Hepatic stellate cell (primary cell): ENCODE measurements around the gene CDCA8.
"Not testable (repeated sequence)": the region's sequence is repeated elsewhere in the genome, so short reads cannot be mapped to it uniquely, and the experiment has no call there.

Source experiments
- DNase-seq: peaks from one replicate; pipeline ENCODE4 v3.0.0; 2011; ENCODE audit warnings: low spot score

Gene CDCA8

GRCh38 chr1:37718181-37718900, 26.0 kb downstream of the CDCA8 start:
- DNase-seq = no peak

- no peak for DNase-seq
Observed at GRCh38 chr1:37718901-37719571, 26.7 kb downstream of the CDCA8 start.

DNA sequence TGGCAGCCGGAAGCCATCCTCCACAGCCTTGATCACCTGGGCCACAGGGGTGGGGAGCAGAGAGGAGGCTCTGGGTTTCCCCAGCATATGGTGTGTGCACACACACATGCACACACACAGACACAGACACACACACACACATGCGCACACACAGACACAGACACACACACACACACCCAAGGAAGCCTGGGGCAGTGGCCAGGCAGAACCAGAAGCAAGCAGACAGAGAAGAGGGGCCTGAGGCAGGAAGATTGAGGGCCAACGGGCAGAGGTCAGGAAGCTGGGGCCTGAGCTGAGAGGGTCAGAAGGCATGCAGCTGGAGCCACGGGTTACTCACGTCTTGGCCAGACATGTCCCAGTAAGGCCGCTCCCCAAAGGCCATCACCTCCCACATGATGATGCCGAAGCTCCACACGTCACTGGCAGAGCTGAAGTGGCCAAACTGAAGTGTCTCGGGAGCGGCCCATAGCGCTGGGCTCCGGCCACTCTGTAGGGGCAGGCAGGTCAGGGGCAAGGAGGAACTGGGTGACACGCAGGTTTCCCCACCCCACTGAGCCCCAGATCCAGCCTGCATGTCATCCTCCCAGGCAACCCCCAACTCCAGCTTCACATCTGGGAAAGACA, 27.4 kb downstream of the CDCA8 start:
- DNase-seq = no peak

GRCh38 chr1:37720231-37721130, 28.2 kb downstream of the CDCA8 start:
- DNase-seq = no peak

GRCh38 chr1:37721565-37721964, 29.2 kb downstream of the CDCA8 start:
- no peak for DNase-seq

GRCh38 chr1:37722181-37723071, 30.1 kb downstream of the CDCA8 start:
- no peak for DNase-seq

GRCh38 chr1:37723072-37723389, 30.7 kb downstream of the CDCA8 start:
- no peak for DNase-seq

GRCh38 chr1:37723390-37724078, 31.2 kb downstream of the CDCA8 start:
- no peak for DNase-seq

DNA sequence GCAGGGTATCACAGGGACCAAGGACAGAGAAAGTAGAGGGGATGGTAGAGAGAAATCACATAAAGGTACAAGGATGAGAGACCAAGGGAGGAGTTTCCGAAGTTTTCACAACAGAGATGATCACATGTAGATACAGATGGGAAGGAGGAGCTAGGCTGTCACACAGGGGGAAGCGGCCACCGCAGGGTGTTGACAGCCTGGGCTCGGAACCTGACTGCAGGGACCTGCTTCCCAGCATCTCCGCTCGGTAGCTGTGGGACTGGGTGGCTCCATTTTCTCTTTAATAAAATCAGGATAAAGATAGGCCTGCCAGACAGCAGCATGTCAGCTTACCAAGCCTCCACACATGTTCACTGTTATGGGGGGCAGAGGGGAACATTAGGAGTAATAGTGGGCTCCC, 32.3 kb downstream of the CDCA8 start:
- no peak for DNase-seq

DNA sequence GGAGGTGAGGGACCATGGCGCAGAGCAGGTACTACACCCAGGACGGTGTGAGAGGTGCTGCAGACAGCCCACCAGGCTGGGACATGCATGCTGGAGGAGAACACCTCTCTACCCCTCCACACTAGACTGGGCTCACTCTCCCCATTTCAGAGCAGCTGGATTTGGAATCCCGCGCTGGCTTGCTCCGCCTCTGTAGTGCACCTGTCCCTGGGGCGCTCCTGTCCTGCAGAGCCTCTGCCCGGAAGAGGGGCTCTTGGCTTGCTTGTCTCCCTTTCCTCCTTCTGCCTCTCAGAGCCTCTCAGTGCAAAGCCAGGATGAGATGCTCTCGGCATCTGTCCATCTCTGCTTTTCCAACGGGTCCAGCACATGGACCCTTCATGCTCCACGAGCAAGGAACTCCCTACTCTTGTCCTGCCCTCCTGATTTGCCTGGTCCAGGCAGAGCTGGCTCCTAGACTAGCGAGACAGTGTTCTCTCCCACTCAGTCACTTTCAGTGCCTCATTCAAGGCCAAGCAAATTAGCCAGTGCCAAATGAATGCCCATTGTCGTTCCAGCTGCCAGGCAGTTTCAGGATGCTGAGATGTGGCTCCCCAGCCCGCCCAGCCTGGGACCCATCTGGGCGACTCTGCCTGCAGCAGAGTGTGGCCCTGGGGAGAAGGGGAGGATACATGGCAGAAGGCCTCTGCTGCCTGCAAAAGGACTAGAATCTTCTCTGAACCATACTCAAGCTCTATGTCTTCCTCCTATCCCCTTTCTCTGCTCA, 33.7 kb downstream of the CDCA8 start:
- DNase-seq = no peak

- no peak for DNase-seq
Observed at GRCh38 chr1:37726751-37727585, 34.7 kb downstream of the CDCA8 start.

GRCh38 chr1:37728416-37728815, 36.1 kb downstream of the CDCA8 start:
- no peak for DNase-seq

DNA sequence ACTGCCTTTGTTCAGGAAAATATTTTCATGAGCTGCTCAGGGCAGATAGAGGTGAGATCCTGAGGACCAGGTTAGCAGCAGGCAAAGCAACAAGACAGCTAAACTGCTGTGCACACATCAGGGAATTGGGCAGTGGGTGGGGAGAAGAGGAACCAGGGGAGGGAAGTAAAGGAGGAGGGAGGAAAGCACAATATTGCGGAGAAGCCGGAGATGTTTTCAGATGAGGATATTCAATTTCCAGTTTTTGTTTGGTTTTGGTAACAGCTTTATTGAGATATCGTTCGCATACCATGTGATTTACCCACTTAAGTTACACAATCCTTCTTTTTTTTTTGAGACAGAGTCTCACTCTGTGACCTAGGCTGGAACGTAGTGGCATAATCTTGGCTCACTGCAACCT, 38.1 kb downstream of the CDCA8 start:
- DNase-seq = no peak

DNA sequence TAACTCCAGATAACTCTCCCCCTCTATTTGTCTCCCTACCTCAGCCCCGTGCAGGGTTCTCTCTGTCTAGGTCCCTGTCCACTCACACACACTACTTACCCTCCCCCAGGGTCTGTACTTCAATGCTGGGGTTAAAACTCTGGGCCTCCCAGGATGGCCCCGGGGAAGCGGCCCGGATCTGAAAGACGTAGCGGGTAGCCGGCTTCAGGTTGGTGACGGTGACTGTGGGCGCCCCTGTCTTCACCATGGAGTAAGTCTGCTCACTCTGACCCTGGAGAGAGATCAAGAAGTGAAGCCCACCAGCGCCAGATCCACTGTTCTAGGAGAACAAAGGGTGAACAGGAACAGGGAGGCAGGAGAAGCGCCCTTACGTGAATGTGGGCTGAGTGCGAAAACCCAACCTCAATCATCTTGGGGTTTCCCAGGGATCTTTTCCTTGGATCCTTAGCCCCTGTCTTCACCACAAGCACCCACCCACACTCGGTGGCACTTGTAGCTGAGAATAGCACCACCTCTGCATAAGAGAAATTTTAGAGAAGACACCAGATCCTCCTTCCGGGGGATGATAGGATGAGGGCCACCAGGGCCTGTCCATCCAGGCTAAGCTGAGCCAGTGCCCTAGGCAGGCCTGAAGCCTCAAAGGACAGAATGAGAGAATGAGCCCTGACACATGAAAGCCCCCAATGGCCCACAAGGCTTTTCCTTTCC, 39.1 kb downstream of the CDCA8 start:
- no peak for DNase-seq

GRCh38 chr1:37732111-37732780, 39.9 kb downstream of the CDCA8 start:
- DNase-seq = no peak

GRCh38 chr1:37734629-37735591, 42.6 kb downstream of the CDCA8 start:
- DNase-seq = no peak

GRCh38 chr1:37737975-37738374, 45.7 kb downstream of the CDCA8 start:
- DNase-seq = not testable (repeated sequence)
